Esophagus squamous epithelium (tissue), 5 donors: ENCODE data around the gene MUTYH. TPM values are rescaled to one million over a fixed set of nuclear protein-coding genes. Genes with fewer than 3 reads are reported as not detected.
A peak's percentile ranks its signal among the peaks of the same experiment; 100 is the strongest.

ENCODE experiments used
- DNase-seq: peaks from one replicate; lab custom pipeline; 2025; lab: John Stamatoyannopoulos, UW
- H3K27ac ChIP-seq, 4 donors: fragments of 200-600 bp; sonication (generic); one replicate each; pipeline ENCODE4 v1.5.1; 2016 to 2019; ENCODE audit warnings: mild to moderate bottlenecking in 1 of 4
- H3K27me3 ChIP-seq, 4 donors: fragments of 200-600 bp; sonication (generic); 1 replicate in 3 of 4; 2 replicates in 1 of 4; pipeline versions ENCODE4 v1.5.1 to v1.6.0; 2017 to 2021; ENCODE audit warnings: antibody characterized with exemption in 1 of 4
- H3K36me3 ChIP-seq, 3 donors: fragments of 200-600 bp; sonication (generic); one replicate each; pipeline ENCODE4 v1.5.1; 2016 to 2019
- H3K4me1 ChIP-seq, 3 donors: fragments of 200-600 bp; sonication (generic); one replicate each; pipeline ENCODE4 v1.5.1; 2017 to 2019
- H3K4me3 ChIP-seq, 4 donors: fragments of 200-600 bp; sonication (generic); 1 replicate in 3 of 4; 2 replicates in 1 of 4; pipeline ENCODE4 v1.5.1; 2016 to 2019; ENCODE audit warnings: mild to moderate bottlenecking in 2 of 4, moderate library complexity in 1 of 4
- H3K9me3 ChIP-seq, 3 donors: fragments of 200-600 bp; sonication (generic); one replicate each; pipeline ENCODE4 v1.5.1; 2016 to 2019
- CTCF ChIP-seq, 6 experiments: fragments of 450-650 bp in 4 of 6; fragments of 200-600 bp in 2 of 6; sonication (generic) in 2 of 6; IDR thresholded peaks; one replicate each; pipeline ENCODE4 v1.5.1; 2016 to 2019; ENCODE audit warnings: antibody characterized with exemption in 6 of 6, mild to moderate bottlenecking in 4 of 6, moderate library complexity in 4 of 6
- POLR2A ChIP-seq, 4 donors: fragments of 450-650 bp; IDR thresholded peaks; one replicate each; pipeline ENCODE4 v1.6.1; 2017; ENCODE audit warnings: antibody characterized with exemption in 4 of 4, mild to moderate bottlenecking in 4 of 4, moderate library complexity in 3 of 4
- WGBS, 2 donors: methylation state at CpG; one replicate each; pipeline ENCODE4 v1.1.5; 2018; 5-methylcytosine and 5-hydroxymethylcytosine counted together
- intact Hi-C: fragments of 100-400 bp; cut with DNase I; formaldehyde crosslinking; loops from one replicate; pipeline ENCODE4 v1.15.0; 2022
- total RNA-seq, 4 donors: library from RNA; depleted of rRNA; stranded (reverse); fragments of >200 nt; gene quantifications; one replicate each; pipeline ENCODE4 v1.1.0, GENCODE V29; 2016
- donor health status: DM: yes; HTN: yes; CAD: no.

Gene MUTYH
- total RNA-seq, 4 donors from 2014 or later, result 8.4 to 23.5 (median 19.1) TPM

GRCh38 chr1:45375104-45376090, 35.2 kb upstream of the MUTYH start:
- Histone ChIP-seq H3K27ac (peak overlapping the region in 2 of 4 donors; percentile 14 to 32), H3K27me3 (no peaks in the 10 kb centered on the region), H3K36me3 (no peaks in the 10 kb centered on the region), H3K9me3 (no peaks in the 10 kb centered on the region), H3K4me3 (no peak overlapping the region), H3K4me1 (peaks cover 0 to 31% (median 10%) of the 10 kb centered on the region in 3 donors)
- 45 to 53% methylated on average over 3 of the region's 3 CpGs for WGBS, 2 donors
- TF ChIP-seq POLR2A (IDR thresholded peaks at IDR 0.05) (no peak), CTCF (IDR thresholded peaks at IDR 0.05) (no peak)
- intact Hi-C loops, result no loop called here
- DNase-seq, result no peak

GRCh38 chr1:45373573-45373972, 33.3 kb upstream of the MUTYH start:
- Histone ChIP-seq H3K4me1 (peaks cover 0 to 31% (median 10%) of the 10 kb centered on the region in 3 donors), H3K27ac (peak overlapping the region in 1 of 4 donors; percentile 6), H3K36me3 (no peaks in the 10 kb centered on the region), H3K4me3 (no peak overlapping the region), H3K27me3 (no peaks in the 10 kb centered on the region), H3K9me3 (no peaks in the 10 kb centered on the region)
- intact Hi-C loops, result no loop called here
- no peak for DNase-seq
- TF ChIP-seq CTCF (IDR thresholded peaks at IDR 0.05), result no peak
- no peak for TF ChIP-seq POLR2A (IDR thresholded peaks at IDR 0.05)

GRCh38 chr1:45370575-45370974, 30.3 kb upstream of the MUTYH start:
- intact Hi-C loops, result no loop called here
- H3K4me3 ChIP-seq, result no peak overlapping the region
- TF ChIP-seq POLR2A (IDR thresholded peaks at IDR 0.05), result no peak
- TF ChIP-seq CTCF (IDR thresholded peaks at IDR 0.05), result no peak

GRCh38 chr1:45365051-45365450, 24.8 kb upstream of the MUTYH start:
- intact Hi-C loops, result no loop called here
- no peak for TF ChIP-seq CTCF (IDR thresholded peaks at IDR 0.05)
- TF ChIP-seq POLR2A (IDR thresholded peaks at IDR 0.05), result no peak
- DNase-seq, result no peak
- 87 to 88% methylated on average over 6 of the region's 6 CpGs for WGBS, 2 donors
- Histone ChIP-seq H3K27me3 (no peaks in the 10 kb centered on the region), H3K4me1 (peaks cover 8 to 19% (median 10%) of the 10 kb centered on the region in 3 donors), H3K27ac (no peak overlapping the region), H3K36me3 (no peaks in the 10 kb centered on the region), H3K4me3 (no peak overlapping the region), H3K9me3 (no peaks in the 10 kb centered on the region)

More at GRCh38 chr1:45370575-45370974, 30.3 kb upstream of the MUTYH start:
- no peak for DNase-seq
- no peaks in the 10 kb centered on the region for H3K36me3 ChIP-seq
- H3K9me3 ChIP-seq, result no peaks in the 10 kb centered on the region
- H3K27ac ChIP-seq, result no peak overlapping the region
- no peaks in the 10 kb centered on the region for H3K27me3 ChIP-seq
- H3K4me1 ChIP-seq, result peaks cover 0 to 23% (median 7%) of the 10 kb centered on the region in 3 donors

GRCh38 chr1:45364294-45364693, 24.1 kb upstream of the MUTYH start:
- no peaks in the 10 kb centered on the region for H3K36me3 ChIP-seq
- H3K27me3 ChIP-seq, result no peaks in the 10 kb centered on the region
- peaks cover 11 to 26% (median 12%) of the 10 kb centered on the region in 3 donors for H3K4me1 ChIP-seq
- no peak overlapping the region for H3K27ac ChIP-seq
- 93 to 94% methylated on average over 2 of the region's 2 CpGs for WGBS, 2 donors
- TF ChIP-seq CTCF (IDR thresholded peaks at IDR 0.05) (no peak), POLR2A (IDR thresholded peaks at IDR 0.05) (no peak)
- intact Hi-C loops, result no loop called here
- no peak overlapping the region for H3K4me3 ChIP-seq
- H3K9me3 ChIP-seq, result no peaks in the 10 kb centered on the region
- DNase-seq, result no peak
